H9 (cell line): ENCODE results near the gene USP6. TPM values are rescaled to one million over a fixed set of nuclear protein-coding genes. Genes with fewer than 3 reads are reported as not detected.

Experiments used
- DNase-seq: peaks from one replicate; pipeline ENCODE4 v3.0.0-alpha.2; 2017
- H2AFZ ChIP-seq: one replicate; pipeline ENCODE4 v1.6.1; 2013; ENCODE audit warnings: mild to moderate bottlenecking, low read length, control low read depth, moderate library complexity
- H2AK5ac ChIP-seq: 2 replicates; pipeline ENCODE4 v1.6.1; 2013; ENCODE audit warnings: low read length, control low read depth, mixed read lengths; ENCODE audit not compliant: insufficient read length
- H2BK120ac ChIP-seq: one replicate; pipeline ENCODE4 v1.6.1; 2013; ENCODE audit warnings: low read depth, mild to moderate bottlenecking, low read length, control low read depth, inconsistent platforms; ENCODE audit not compliant: poor library complexity, severe bottlenecking
- H2BK12ac ChIP-seq: 2 replicates; pipeline ENCODE4 v1.6.1; 2013; ENCODE audit warnings: low read length, control low read depth, mixed read lengths, low read depth; ENCODE audit not compliant: insufficient read length
- H2BK15ac ChIP-seq: 2 replicates; pipeline ENCODE4 v1.6.1; 2013; ENCODE audit warnings: low read depth, low read length, control low read depth
- H2BK20ac ChIP-seq: one replicate; pipeline ENCODE4 v1.6.1; 2013; ENCODE audit warnings: low read depth, mild to moderate bottlenecking, low read length, control low read depth, inconsistent platforms; ENCODE audit not compliant: poor library complexity, severe bottlenecking
- H2BK5ac ChIP-seq: 2 replicates; pipeline ENCODE4 v1.6.1; 2013; ENCODE audit warnings: low read length, control low read depth, mixed read lengths; ENCODE audit not compliant: insufficient read length
- H3K14ac ChIP-seq: 2 replicates; pipeline ENCODE4 v1.6.1; 2013; ENCODE audit warnings: low read length, control low read depth; ENCODE audit not compliant: insufficient read depth
- H3K18ac ChIP-seq: 2 replicates; pipeline ENCODE4 v1.6.1; 2013; ENCODE audit warnings: low read depth, mild to moderate bottlenecking, mixed read lengths, low read length, control low read depth; ENCODE audit not compliant: insufficient read length
- H3K23ac ChIP-seq: 2 replicates; pipeline ENCODE4 v1.6.1; 2013; ENCODE audit warnings: low read length, control low read depth, mixed read lengths, low read depth; ENCODE audit not compliant: insufficient read length
- H3K23me2 ChIP-seq: 2 replicates; pipeline ENCODE4 v1.6.1; 2013; ENCODE audit warnings: low read depth, mild to moderate bottlenecking, mixed read lengths, low read length, control low read depth; ENCODE audit not compliant: insufficient read length, poor library complexity, severe bottlenecking
- H3K27ac ChIP-seq: 2 replicates; pipeline ENCODE4 v1.5.1; 2013; ENCODE audit warnings: low read length, control low read depth, mixed read lengths, low read depth; ENCODE audit not compliant: insufficient read length
- H3K27me3 ChIP-seq: 2 replicates; pipeline ENCODE4 v1.6.1; 2013; ENCODE audit warnings: low read length, control low read depth, inconsistent platforms; ENCODE audit not compliant: insufficient read depth
- H3K4ac ChIP-seq: 2 replicates; pipeline ENCODE4 v1.6.1; 2013; ENCODE audit warnings: low read depth, mild to moderate bottlenecking, control low read depth, inconsistent platforms, low read length, moderate library complexity
- H3K4me1 ChIP-seq: 2 replicates; pipeline ENCODE4 v1.6.1; 2013; ENCODE audit warnings: low read length, control low read depth, inconsistent platforms; ENCODE audit not compliant: insufficient read depth
- H3K4me2 ChIP-seq: 2 replicates; pipeline ENCODE4 v1.6.1; 2013; ENCODE audit warnings: low read length, control low read depth, mixed read lengths; ENCODE audit not compliant: insufficient read length, insufficient read depth
- H3K56ac ChIP-seq: 2 replicates; pipeline ENCODE4 v1.6.1; 2013; ENCODE audit warnings: low read depth, mild to moderate bottlenecking, mixed read lengths, low read length, control low read depth; ENCODE audit not compliant: insufficient read length
- H3K79me1 ChIP-seq: 2 replicates; pipeline ENCODE4 v1.6.1; 2013; ENCODE audit warnings: low read depth, mild to moderate bottlenecking, moderate library complexity, low read length, control low read depth, inconsistent platforms; ENCODE audit not compliant: insufficient read depth, poor library complexity, severe bottlenecking
- H3K79me2 ChIP-seq: 2 replicates; pipeline ENCODE4 v1.6.1; 2013; ENCODE audit warnings: low read length, control low read depth, inconsistent platforms; ENCODE audit not compliant: insufficient read depth
- H3K9ac ChIP-seq: 2 replicates; pipeline ENCODE4 v1.6.1; 2013; ENCODE audit warnings: low read length, control low read depth, mixed read lengths; ENCODE audit not compliant: insufficient read length; ENCODE audit errors: extremely low read depth
- H3K9me3 ChIP-seq: one replicate; pipeline ENCODE4 v1.6.1; 2013; ENCODE audit warnings: low read depth, low read length, inconsistent platforms; ENCODE audit not compliant: control insufficient read depth
- H3T11ph ChIP-seq: one replicate; pipeline ENCODE4 v1.6.1; 2013; ENCODE audit warnings: mild to moderate bottlenecking, low read length, control low read depth, inconsistent platforms
- H4K20me1 ChIP-seq: one replicate; pipeline ENCODE4 v1.6.1; 2013; ENCODE audit not compliant: control insufficient read depth, insufficient read length, insufficient read depth
- H4K5ac ChIP-seq: 2 replicates; pipeline ENCODE4 v1.6.1; 2013; ENCODE audit warnings: low read depth, mild to moderate bottlenecking, mixed read lengths, low read length, control low read depth; ENCODE audit not compliant: insufficient read length
- H4K8ac ChIP-seq: replicated peaks from 2 replicates; pipeline ENCODE4 v1.6.1; 2013; ENCODE audit warnings: low read length, control low read depth, mixed read lengths, low read depth; ENCODE audit not compliant: insufficient read length
- H4K91ac ChIP-seq: 2 replicates; pipeline ENCODE4 v1.6.1; 2013; ENCODE audit warnings: low read depth, mild to moderate bottlenecking, moderate library complexity, mixed read lengths, low read length, control low read depth; ENCODE audit not compliant: insufficient read length
- H3K27ac Mint-ChIP-seq, 3 experiments: 2 replicates in 2 of 3; 3 replicates in 1 of 3; pipeline ENCODE4 v1.8.0; 2020 to 2021; ENCODE audit warnings: mixed read lengths in 3 of 3, mild to moderate bottlenecking in 1 of 3, moderate library complexity in 1 of 3
- H3K27me3 Mint-ChIP-seq: 2 replicates; pipeline ENCODE4 v1.8.0; 2021; ENCODE audit warnings: low read depth, mild to moderate bottlenecking, moderate library complexity, mixed read lengths
- H3K36me3 Mint-ChIP-seq, 3 experiments: 2 replicates in 2 of 3; 3 replicates in 1 of 3; pipeline ENCODE4 v1.8.0; 2020 to 2021; ENCODE audit warnings: low read depth in 3 of 3, mixed read lengths in 3 of 3; ENCODE audit not compliant: insufficient read depth in 1 of 3
- H3K4me1 Mint-ChIP-seq, 2 experiments: 2 replicates each; pipeline ENCODE4 v1.8.0; 2020; ENCODE audit warnings: mixed read lengths in 2 of 2
- H3K4me3 Mint-ChIP-seq, 2 experiments: 2 replicates in 1 of 2; 3 replicates in 1 of 2; pipeline ENCODE4 v1.8.0; 2020 to 2021; ENCODE audit warnings: mild to moderate bottlenecking in 2 of 2, mixed read lengths in 2 of 2, moderate library complexity in 1 of 2
- H3K9me3 Mint-ChIP-seq, 2 experiments: 2 replicates in 1 of 2; 3 replicates in 1 of 2; pipeline ENCODE4 v1.8.0; 2020; ENCODE audit warnings: mild to moderate bottlenecking in 2 of 2, mixed read lengths in 2 of 2, moderate library complexity in 1 of 2
- WGBS: extraction: QIAGEN DNeasy Blood & Tissue Kit; methylation state at CpG from one replicate; pipeline ENCODE4 v1.1.7; 2013; ENCODE audit warnings: missing lambda C conversion rate, low lambda C conversion rate, mixed read lengths; ENCODE audit not compliant: insufficient read length; ENCODE audit errors: extremely low coverage; 5-methylcytosine and 5-hydroxymethylcytosine counted together
- total RNA-seq: library from RNA; stranded (reverse); gene quantifications from 2 replicates; pipeline ENCODE4 v1.2.1, GENCODE V29; 2021
- TF ChIP-seq, protein P1 (sequence below): fragments of 200-600 bp; sonication (generic); conservative IDR thresholded peaks from 3 replicates; pipeline ENCODE4 v1.8.0; 2021; ENCODE audit warnings: antibody characterized with exemption, mild to moderate bottlenecking

Gene USP6
- total RNA-seq, 1 experiment from 2014 or later, result 0.17 TPM

- no peak for DNase-seq
- Histone ChIP-seq H3K79me2 (no peaks in the 10 kb centered on the region), H3K4me1 (no peaks in the 10 kb centered on the region), H2BK12ac (no peak overlapping the region), H4K91ac (no peak overlapping the region), H2AFZ (no peak overlapping the region), H3T11ph (no peak overlapping the region), H3K23ac (no peak overlapping the region), H3K14ac (no peak overlapping the region; the same call in 1 of the 2 replicates), H3K27ac (no peak overlapping the region), H3K56ac (no peak overlapping the region), H3K9ac (no peak overlapping the region), H3K79me1 (no peaks in the 10 kb centered on the region), H2AK5ac (no peak overlapping the region), H3K4ac (no peak overlapping the region), H2BK5ac (no peak overlapping the region), H2BK120ac (no peak overlapping the region), H3K27me3 (no peaks in the 10 kb centered on the region), H2BK15ac (no peak overlapping the region), H3K4me2 (no peak overlapping the region), H4K5ac (no peak overlapping the region), H3K23me2 (no peaks in the 10 kb centered on the region), H3K18ac (no peak overlapping the region), H3K9me3 (no peaks in the 10 kb centered on the region), H4K8ac (no peak overlapping the region), H4K20me1 (no peaks in the 10 kb centered on the region), H2BK20ac (no peak overlapping the region)
- Mint-ChIP-seq H3K27ac (no peak overlapping the region), H3K4me3 (no peak overlapping the region), H3K4me1 (no peaks in the 10 kb centered on the region), H3K36me3 (no peaks in the 10 kb centered on the region), H3K9me3 (no peaks in the 10 kb centered on the region), H3K27me3 (0 out of 2 replicates have a peak, but pooled peaks cover 2% of the 10 kb centered on the region)
- TF ChIP-seq, protein P1, sequence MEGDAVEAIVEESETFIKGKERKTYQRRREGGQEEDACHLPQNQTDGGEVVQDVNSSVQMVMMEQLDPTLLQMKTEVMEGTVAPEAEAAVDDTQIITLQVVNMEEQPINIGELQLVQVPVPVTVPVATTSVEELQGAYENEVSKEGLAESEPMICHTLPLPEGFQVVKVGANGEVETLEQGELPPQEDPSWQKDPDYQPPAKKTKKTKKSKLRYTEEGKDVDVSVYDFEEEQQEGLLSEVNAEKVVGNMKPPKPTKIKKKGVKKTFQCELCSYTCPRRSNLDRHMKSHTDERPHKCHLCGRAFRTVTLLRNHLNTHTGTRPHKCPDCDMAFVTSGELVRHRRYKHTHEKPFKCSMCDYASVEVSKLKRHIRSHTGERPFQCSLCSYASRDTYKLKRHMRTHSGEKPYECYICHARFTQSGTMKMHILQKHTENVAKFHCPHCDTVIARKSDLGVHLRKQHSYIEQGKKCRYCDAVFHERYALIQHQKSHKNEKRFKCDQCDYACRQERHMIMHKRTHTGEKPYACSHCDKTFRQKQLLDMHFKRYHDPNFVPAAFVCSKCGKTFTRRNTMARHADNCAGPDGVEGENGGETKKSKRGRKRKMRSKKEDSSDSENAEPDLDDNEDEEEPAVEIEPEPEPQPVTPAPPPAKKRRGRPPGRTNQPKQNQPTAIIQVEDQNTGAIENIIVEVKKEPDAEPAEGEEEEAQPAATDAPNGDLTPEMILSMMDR, result no peak
- no CpG with 5 or more reads among the region's 7 CpGs for WGBS
Measured at GRCh38 chr17:5198472-5198871, 82.6 kb downstream of the USP6 start.
